OCI-LY1 (cell line): ENCODE data around the gene SYT1.

Source experiments
- EZH2 ChIP-seq: fragments of 200-600 bp; sonication (generic), shearing (Covaris generic); IDR thresholded peaks from 2 replicates; pipeline ENCODE4 v1.8.0; 2017; ENCODE audit warnings: borderline replicate concordance, mixed run types, mild to moderate bottlenecking, antibody characterized with exemption, low read length, moderate library complexity, mixed read lengths
- TF ChIP-seq, protein P1 (sequence below): fragments of 200-600 bp; sonication (generic), shearing (Covaris generic); IDR thresholded peaks from 2 replicates; pipeline ENCODE4 v1.5.1; 2017; ENCODE audit warnings: mild to moderate bottlenecking, antibody characterized with exemption, low read length, moderate library complexity, mixed read lengths

DNA sequence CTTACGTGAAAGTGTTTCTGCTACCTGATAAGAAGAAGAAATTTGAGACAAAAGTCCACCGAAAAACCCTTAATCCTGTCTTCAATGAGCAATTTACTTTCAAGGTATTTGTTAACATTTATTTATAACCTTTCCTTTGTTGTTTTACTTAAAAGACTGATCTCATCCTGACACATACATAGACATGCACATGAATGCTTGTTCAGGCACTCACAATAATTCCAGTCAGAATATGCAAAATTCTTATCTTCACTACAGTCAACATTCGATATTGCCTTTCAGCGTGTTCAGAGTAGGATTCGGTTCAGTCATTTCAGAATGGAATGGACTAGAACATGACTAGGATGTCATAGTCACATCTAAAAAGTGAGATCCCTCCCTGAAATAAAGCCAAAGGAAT is 431.6 kb downstream of the SYT1 start:
- no peak for TF ChIP-seq EZH2
- TF ChIP-seq, protein P1, sequence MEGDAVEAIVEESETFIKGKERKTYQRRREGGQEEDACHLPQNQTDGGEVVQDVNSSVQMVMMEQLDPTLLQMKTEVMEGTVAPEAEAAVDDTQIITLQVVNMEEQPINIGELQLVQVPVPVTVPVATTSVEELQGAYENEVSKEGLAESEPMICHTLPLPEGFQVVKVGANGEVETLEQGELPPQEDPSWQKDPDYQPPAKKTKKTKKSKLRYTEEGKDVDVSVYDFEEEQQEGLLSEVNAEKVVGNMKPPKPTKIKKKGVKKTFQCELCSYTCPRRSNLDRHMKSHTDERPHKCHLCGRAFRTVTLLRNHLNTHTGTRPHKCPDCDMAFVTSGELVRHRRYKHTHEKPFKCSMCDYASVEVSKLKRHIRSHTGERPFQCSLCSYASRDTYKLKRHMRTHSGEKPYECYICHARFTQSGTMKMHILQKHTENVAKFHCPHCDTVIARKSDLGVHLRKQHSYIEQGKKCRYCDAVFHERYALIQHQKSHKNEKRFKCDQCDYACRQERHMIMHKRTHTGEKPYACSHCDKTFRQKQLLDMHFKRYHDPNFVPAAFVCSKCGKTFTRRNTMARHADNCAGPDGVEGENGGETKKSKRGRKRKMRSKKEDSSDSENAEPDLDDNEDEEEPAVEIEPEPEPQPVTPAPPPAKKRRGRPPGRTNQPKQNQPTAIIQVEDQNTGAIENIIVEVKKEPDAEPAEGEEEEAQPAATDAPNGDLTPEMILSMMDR, result no peak
